Stimulated activated CD4-positive, alpha-beta T cell treated with anti-CD3 and anti-CD28 coated beads, Interleukin-15, amount 100 ng/mL, for 1 hour (primary cell): ENCODE results near the gene SLC6A15.

Experiments used
- DNase-seq, 2 donors: peaks; one replicate each; pipeline ENCODE4 v3.0.0-alpha.2; 2020; ENCODE audit warnings: low read depth in 1 of 2, low spot score in 1 of 2

Gene SLC6A15

DNA sequence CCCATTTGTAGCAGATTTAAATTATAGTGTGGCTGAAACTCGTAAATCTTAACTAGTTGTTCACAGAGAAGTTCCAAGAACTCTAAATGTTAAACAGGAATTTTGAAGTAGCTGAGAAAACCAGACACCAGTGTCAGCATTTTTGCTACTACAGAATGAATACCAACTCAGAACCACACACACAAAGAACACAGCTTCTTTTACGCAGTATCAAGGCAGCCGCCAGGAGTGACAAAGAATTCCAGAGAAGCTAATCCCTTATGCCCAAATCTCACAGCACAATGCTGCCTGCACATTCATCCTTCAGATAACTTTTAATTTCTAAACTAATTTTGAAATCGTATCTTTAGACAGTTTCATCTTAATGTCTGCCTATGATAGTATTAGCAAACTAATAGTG is 37.4 kb downstream of the SLC6A15 start:
- DNase-seq = no peak

GRCh38 chr12:84874825-84875139 is 37.8 kb downstream of the SLC6A15 start:
- DNase-seq = no peak

DNA sequence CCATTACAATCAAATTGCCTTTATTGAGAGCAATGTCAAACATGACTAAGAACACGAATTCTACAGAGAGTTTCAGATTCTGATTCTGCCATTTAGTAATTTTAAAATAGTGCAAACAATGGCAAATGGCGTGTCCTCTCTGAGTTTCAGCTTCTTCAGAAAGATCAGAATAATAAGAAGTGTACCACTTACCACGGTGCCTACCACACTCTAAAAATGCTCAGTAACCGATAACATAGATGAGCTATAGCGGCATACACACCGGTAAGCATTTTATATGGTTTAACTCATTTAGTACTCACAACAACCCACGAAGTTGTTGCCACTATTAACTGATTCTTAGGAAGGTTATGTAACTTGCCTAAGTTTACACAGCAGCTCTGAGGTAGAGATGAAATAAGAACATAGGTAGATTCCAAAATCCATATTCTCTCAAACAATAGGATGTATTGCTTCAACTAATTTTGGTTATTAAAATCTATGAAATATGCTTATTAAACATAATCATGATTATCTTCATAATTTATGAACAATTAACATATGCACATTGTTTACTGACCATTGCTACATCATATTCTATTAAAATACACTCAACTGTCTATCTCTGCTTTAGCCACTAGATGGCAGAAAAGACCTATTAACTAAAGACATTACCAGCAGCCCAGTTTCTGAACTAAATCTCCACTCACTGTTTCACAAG is 38.3 kb downstream of the SLC6A15 start:
- no peak for DNase-seq

DNA sequence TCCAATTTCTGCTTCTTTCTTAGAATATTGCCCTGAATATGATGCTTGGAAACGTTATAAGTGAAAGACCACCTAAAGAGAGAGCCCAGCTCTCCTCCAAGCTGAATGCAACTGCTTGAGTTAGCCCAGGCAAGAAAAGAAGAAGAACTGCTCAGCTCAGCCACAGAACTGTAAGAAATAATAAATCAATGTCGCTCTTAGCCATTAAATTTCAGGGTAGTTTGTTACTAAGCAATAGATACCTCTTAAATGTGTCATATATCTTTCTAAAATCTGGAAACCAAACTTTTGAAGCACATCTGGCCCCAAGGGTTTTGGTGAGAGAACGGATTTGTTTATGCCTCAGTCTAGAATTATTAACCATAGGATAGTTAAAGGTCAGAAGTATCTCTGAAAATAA is 50.4 kb downstream of the SLC6A15 start:
- no peak for DNase-seq

DNA sequence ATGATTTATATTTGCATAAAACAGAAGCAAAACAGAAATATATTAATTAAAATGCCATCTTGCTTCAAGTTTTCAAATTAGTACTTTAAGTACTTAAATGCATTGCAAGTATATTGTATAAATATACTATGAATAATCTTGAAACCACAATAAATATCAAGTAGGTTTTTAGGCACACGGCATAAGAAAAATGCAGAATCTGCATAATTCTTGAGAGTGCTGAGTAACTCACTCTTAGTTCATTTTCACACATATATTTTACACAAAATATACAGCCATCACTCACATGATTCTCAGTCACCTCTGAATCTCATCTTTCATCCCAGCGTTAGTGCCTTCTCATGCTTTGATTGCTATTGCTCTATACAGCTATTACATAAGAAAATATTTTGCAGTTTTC is 51.9 kb downstream of the SLC6A15 start:
- no peak for DNase-seq

DNA sequence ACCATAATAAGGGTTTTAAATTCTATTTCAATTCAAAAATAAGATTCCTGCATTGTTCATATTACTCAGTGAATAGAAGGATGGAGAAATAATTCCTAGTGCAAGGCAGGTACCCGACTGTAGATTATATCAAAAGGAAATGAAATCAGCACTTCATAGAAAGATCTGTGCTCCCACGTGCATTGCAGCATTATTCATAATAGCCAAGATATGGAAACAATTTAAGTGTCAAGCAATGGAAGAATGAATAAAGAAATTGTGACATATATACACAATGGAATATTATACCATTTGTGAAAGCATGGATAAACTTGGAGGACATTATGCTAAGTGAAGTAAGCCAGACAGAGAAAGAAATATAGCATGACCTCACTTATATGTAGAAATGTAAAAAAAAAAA is 53.8 kb downstream of the SLC6A15 start:
- DNase-seq = no peak

GRCh38 chr12:84857525-84858208 is 54.9 kb downstream of the SLC6A15 start:
- DNase-seq = no peak

GRCh38 chr12:84856156-84856900 is 56.3 kb downstream of the SLC6A15 start:
- no peak for DNase-seq

DNA sequence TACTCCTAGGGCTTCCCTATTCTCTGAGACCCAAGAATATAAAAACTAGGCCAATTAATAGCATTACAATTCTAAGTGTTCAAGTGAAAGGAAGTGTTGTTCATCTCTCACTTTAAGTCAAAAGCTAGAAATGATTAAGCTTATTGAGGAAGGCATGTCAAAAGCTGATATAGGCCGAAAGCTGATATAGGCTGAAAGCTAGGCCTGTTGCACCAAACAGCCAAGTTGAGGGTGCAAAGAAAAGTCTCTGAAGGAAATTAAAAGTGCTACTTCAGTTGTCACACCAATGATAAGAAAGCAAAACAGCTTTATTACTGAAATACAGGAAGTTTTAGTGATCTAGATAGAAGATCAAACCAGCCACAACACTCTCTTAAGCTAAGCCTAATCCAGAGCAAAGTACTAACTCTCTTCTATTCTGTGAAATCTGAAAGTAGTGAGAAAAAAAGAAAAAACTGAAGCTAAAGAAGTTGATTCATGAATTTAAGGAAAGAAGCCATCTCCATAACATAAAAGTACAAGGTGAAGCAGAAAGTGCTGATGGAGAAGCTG is 68.9 kb downstream of the SLC6A15 start:
- no peak for DNase-seq

DNA sequence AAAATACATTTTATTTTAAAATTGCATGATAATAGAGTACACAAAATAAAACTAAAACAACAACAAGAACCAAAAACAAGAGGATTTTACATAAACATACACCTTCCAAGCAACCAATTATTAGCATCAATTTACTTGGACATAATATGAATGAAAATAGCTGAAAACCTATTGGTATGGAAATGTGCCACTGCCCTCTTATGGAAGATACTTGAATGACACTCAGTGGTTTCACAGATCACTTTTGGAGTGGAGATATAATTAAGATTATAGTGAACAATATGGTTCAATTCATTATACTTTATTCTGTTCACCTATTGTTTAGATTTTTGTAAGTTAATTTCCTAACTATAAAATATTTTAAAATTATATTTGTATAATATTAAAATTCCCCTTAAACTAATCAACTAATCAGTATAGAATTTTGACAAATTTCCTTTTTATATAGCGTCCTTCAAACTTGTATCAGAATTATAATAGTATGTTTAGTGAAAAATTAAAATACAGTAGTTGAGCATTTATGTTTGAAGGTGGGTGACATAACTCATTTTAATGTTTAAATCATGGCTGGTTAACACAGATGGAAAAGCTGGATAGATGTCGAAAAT is 70.1 kb downstream of the SLC6A15 start:
- no peak for DNase-seq

- DNase-seq = no peak
These were observed 71.0 kb downstream of the SLC6A15 start for GRCh38 chr12:84841591-84841990.

- no peak for DNase-seq
These were observed 72.2 kb downstream of the SLC6A15 start for GRCh38 chr12:84840356-84840755.

DNA sequence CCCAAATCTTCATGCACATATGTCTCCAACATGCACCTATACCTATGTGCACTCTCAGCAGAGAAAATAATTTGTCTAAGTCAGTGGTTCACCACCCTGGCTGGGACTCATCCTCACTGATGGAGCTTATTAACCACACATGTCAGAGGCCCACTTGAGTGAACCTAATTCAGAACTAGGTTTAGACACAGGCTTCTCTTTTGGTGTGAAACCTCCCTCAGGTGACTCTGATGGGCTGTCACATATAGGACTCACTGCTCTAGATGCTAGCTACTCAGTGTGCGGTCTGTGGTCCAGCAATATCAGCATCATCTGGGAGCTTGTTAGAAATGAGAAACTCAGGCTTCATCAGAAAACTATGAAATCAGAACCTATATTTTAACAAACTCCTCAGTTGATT is 85.7 kb downstream of the SLC6A15 start:
- DNase-seq = no peak

- no peak for DNase-seq
These were observed 87.5 kb downstream of the SLC6A15 start for GRCh38 chr12:84825149-84825548.

DNA sequence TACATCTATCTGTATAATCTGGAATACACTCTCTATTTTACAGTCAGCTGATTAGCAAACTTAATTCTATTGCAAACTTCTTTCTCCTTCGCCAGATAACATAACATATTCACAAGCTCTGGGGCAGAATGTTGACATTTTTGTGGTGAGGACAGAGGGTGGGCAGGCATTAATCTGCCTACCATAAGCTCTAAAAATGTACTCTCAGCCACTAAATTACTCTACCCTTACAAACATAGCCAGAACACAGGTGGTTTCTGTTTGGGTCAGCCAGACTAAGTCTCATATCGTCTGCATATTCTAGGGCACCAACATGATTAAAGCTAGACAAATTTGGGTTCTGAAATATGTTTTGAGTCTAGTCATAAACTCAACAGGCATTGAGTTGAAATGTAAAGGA is 90.1 kb downstream of the SLC6A15 start:
- no peak for DNase-seq

DNA sequence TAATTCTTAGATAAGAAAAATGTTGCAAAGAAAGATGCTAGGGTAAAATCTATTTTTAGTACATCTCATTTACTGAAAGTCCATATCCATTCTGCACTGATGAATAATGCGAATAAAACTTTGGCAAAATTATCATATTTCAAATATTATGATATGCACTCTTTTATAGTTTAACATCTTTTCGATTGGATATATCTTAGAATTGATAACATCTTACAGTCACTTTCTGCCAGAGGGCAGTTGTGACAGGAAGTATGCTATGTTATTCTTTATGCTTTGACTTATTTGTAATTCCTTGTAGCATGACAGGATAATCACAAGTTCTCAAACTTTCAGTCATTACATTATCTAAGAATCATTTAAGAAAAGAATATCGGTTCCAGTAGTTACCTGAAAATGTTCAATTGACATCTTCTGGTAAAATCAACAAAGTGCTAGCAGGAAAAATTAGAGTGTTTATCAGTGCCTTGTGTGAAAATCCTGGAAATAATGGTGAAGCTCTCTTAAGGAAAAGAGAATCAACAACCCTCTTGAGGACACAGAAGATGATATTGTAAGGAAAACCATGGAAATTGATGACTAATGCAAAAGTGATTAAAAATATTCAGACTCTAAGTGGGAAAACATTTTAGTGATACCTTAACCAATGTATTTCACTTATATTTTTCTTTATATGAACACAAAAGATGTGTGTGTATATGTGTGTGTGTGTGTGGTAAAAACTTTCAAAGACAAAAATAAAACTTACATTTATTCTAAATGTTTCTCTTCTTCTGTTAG is 95.5 kb downstream of the SLC6A15 start:
- DNase-seq = no peak

DNA sequence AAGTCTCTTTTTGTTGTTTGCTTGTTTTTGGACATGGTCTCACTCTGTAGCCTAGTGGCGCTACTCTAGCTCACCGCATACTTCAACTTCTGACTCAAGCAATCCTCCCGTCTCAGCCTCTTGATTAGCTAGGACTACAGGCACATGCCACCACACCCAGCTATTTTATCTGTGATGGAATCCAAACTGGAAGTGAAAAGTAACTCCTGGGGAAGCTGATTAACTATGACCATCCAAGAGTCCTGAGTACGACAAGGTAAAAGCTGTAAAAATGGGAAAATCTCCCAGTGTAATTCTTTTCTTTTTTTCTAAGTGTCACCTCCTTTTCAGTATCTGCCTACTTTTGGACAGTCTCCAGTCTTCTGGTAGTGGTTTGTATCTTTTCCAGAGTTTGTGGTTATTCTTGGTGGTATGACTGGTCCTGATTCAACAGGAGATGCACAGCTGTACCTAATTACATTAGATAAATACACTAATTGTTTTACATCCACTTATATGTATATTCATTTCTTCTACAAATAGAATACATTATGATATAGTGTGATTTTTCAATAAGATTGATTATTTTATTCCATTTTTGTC is 97.8 kb downstream of the SLC6A15 start:
- DNase-seq = no peak

GRCh38 chr12:84813780-84814663 is 98.6 kb downstream of the SLC6A15 start:
- no peak for DNase-seq

- DNase-seq = no peak
These were observed 101.3 kb downstream of the SLC6A15 start for GRCh38 chr12:84811291-84811690.

- DNase-seq = no peak
These were observed 102.0 kb downstream of the SLC6A15 start for GRCh38 chr12:84810611-84811010.
